Measurements from ENCODE around the gene ROGDI. TPM values are rescaled to one million over a fixed set of nuclear protein-coding genes. Genes with fewer than 3 reads are reported as not detected.

The ROGDI gene
- total RNA-seq, 2 experiments from 2014 or later, result 9.4 to 11.0 TPM

DNA sequence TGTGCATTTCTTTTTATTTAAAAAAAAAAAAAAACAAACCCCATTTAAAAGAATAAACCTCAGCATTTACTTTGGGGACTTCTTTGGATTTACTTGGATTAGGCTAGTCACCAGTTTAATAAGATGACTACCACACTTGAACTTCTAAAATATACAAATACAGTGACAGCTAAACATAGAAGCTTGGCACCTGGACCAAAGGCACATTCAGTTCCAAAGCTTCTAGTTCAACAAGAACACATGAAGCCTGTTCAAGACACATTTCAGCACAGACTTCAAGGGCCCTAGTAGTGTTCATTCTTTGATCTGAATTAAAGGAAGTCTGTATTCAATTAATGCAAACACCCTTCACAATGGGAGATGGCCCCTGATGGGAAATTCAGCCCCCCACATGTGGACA is 11.6 kb upstream of the ROGDI start:
- DNase-seq (no peak), ATAC-seq (ENCODE audit: poor library complexity) (no peak)
- Histone ChIP-seq H3K27me3 (ENCODE audit: control insufficient read depth in 1 of 2, insufficient read depth in 2 of 2, low read length in 2 of 2) (no peaks in the 10 kb centered on the region), H3K4me3 (ENCODE audit: low read length) (no peak overlapping the region), H3K36me3 (ENCODE audit: insufficient read depth, low read length) (peaks cover 72% of the 10 kb centered on the region), H3K4me1 (ENCODE audit: insufficient read depth, low read length) (no peaks in the 10 kb centered on the region), H3K9me3 (ENCODE audit: control insufficient read depth in 1 of 2, insufficient read depth in 1 of 2, low read length in 2 of 2) (no peaks in the 10 kb centered on the region), H3K27ac (ENCODE audit: low read depth in 1 of 2, low read length in 2 of 2) (no peak overlapping the region)
- ChIA-PET POLR2A (interaction anchor here (0.6 to 1.7 kb wide), 2 partner anchors 11 to 12 kb away, joined by 4 read pairs; partner anchors contain the start of gene ROGDI), CTCF (no interaction called here)
- no peaks in the 10 kb centered on the region for H3K9me3 Mint-ChIP-seq
- intact Hi-C loops (cut with DNase I, micrococcal nuclease), result no loop called here
- H3K27ac Mint-ChIP-seq, result no peak overlapping the region
- TF ChIP-seq, protein P1, sequence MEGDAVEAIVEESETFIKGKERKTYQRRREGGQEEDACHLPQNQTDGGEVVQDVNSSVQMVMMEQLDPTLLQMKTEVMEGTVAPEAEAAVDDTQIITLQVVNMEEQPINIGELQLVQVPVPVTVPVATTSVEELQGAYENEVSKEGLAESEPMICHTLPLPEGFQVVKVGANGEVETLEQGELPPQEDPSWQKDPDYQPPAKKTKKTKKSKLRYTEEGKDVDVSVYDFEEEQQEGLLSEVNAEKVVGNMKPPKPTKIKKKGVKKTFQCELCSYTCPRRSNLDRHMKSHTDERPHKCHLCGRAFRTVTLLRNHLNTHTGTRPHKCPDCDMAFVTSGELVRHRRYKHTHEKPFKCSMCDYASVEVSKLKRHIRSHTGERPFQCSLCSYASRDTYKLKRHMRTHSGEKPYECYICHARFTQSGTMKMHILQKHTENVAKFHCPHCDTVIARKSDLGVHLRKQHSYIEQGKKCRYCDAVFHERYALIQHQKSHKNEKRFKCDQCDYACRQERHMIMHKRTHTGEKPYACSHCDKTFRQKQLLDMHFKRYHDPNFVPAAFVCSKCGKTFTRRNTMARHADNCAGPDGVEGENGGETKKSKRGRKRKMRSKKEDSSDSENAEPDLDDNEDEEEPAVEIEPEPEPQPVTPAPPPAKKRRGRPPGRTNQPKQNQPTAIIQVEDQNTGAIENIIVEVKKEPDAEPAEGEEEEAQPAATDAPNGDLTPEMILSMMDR (IDR thresholded peaks at IDR 0.05), result no peak
- no peaks in the 10 kb centered on the region for H3K27me3 Mint-ChIP-seq
- H3K4me1 Mint-ChIP-seq (ENCODE audit: low read depth), result no peaks in the 10 kb centered on the region
- peaks cover 75% of the 10 kb centered on the region for H3K36me3 Mint-ChIP-seq (ENCODE audit: low read depth)
- no peak overlapping the region for H3K4me3 Mint-ChIP-seq

GRCh38 chr16:4813251-4814003 is 11.0 kb upstream of the ROGDI start:
- no peaks in the 10 kb centered on the region for H3K4me1 Mint-ChIP-seq (ENCODE audit: low read depth)
- ChIA-PET POLR2A (interaction anchor here (1.7 kb wide), 1 partner anchor 11 kb away, joined by 4 read pairs; the partner anchor contains the start of gene ROGDI), CTCF (no interaction called here)
- H3K9me3 Mint-ChIP-seq, result no peaks in the 10 kb centered on the region
- H3K27me3 Mint-ChIP-seq, result no peaks in the 10 kb centered on the region
- peaks cover 66% of the 10 kb centered on the region for H3K36me3 ChIP-seq (ENCODE audit: insufficient read depth, low read length)
- intact Hi-C loops (cut with DNase I, micrococcal nuclease), result no loop called here
- no peak overlapping the region for H3K4me3 Mint-ChIP-seq
- TF ChIP-seq, protein P1 (IDR thresholded peaks at IDR 0.05), result no peak
- H3K9me3 ChIP-seq (ENCODE audit: control insufficient read depth in 1 of 2, insufficient read depth in 1 of 2, low read length in 2 of 2), result no peaks in the 10 kb centered on the region
- no peak for ATAC-seq (ENCODE audit: poor library complexity)
- H3K27me3 ChIP-seq (ENCODE audit: control insufficient read depth in 1 of 2, insufficient read depth in 2 of 2, low read length in 2 of 2), result no peaks in the 10 kb centered on the region
- no peak overlapping the region for H3K4me3 ChIP-seq (ENCODE audit: low read length)
- H3K27ac Mint-ChIP-seq, result no peak overlapping the region
- DNase-seq, result no peak
- H3K4me1 ChIP-seq (ENCODE audit: insufficient read depth, low read length), result no peaks in the 10 kb centered on the region
- peaks cover 74% of the 10 kb centered on the region for H3K36me3 Mint-ChIP-seq (ENCODE audit: low read depth)
- H3K27ac ChIP-seq (ENCODE audit: low read depth in 1 of 2, low read length in 2 of 2), result no peak overlapping the region

GRCh38 chr16:4811773-4812172 is 9.3 kb upstream of the ROGDI start:
- Histone ChIP-seq H3K9me3 (ENCODE audit: control insufficient read depth in 1 of 2, insufficient read depth in 1 of 2, low read length in 2 of 2) (no peaks in the 10 kb centered on the region), H3K27me3 (ENCODE audit: control insufficient read depth in 1 of 2, insufficient read depth in 2 of 2, low read length in 2 of 2) (no peaks in the 10 kb centered on the region), H3K27ac (ENCODE audit: low read depth in 1 of 2, low read length in 2 of 2) (no peak overlapping the region), H3K4me1 (ENCODE audit: insufficient read depth, low read length) (no peaks in the 10 kb centered on the region), H3K4me3 (ENCODE audit: low read length) (no peak overlapping the region), H3K36me3 (ENCODE audit: insufficient read depth, low read length) (peaks cover 66% of the 10 kb centered on the region)
- Mint-ChIP-seq H3K4me3 (no peak overlapping the region), H3K9me3 (no peaks in the 10 kb centered on the region), H3K4me1 (ENCODE audit: low read depth) (no peaks in the 10 kb centered on the region), H3K36me3 (ENCODE audit: low read depth) (peaks cover 74% of the 10 kb centered on the region), H3K27me3 (no peaks in the 10 kb centered on the region), H3K27ac (no peak overlapping the region)
- POLR2A ChIA-PET, result no interaction called here
- intact Hi-C loops (cut with DNase I, micrococcal nuclease), result no loop called here
- no peak for DNase-seq
- no peak for ATAC-seq (ENCODE audit: poor library complexity)
- CTCF ChIA-PET, result no interaction called here
- TF ChIP-seq, protein P1 (IDR thresholded peaks at IDR 0.05), result no peak
